HepG2 (cell line): ENCODE measurements around the gene OS9. TPM values are rescaled to one million over a fixed set of nuclear protein-coding genes. Genes with fewer than 3 reads are reported as not detected.
A peak's percentile ranks its signal among the peaks of the same experiment; 100 is the strongest.

ENCODE experiments used
- AHDC1 ChIP-seq: sonication (generic); formaldehyde crosslinking; IDR thresholded peaks from 2 replicates; pipeline ENCODE4 v1.5.1; 2020; ENCODE audit warnings: mild to moderate bottlenecking, missing genetic modification reagents, borderline replicate concordance
- ATM ChIP-seq: fragments of 450-650 bp; IDR thresholded peaks from 2 replicates; pipeline ENCODE4 v1.7.1; 2017; ENCODE audit warnings: mild to moderate bottlenecking, borderline replicate concordance
- BATF2 ChIP-seq: sonication (generic); formaldehyde crosslinking; IDR thresholded peaks from 2 replicates; pipeline ENCODE4 v1.8.0; 2022; ENCODE audit warnings: mild to moderate bottlenecking, missing genetic modification reagents, moderate library complexity
- ELF1 ChIP-seq: sonication (generic); formaldehyde crosslinking; IDR thresholded peaks from 2 replicates; pipeline ENCODE4 v1.4.0; 2020; ENCODE audit warnings: missing genetic modification reagents
- HCFC1 ChIP-seq: fragments of 150-350 bp; IDR thresholded peaks from 2 replicates; pipeline ENCODE4 v1.6.1; 2014; ENCODE audit warnings: low read depth, low read length
- HOXA9 ChIP-seq: sonication (generic); formaldehyde crosslinking; IDR thresholded peaks from 2 replicates; pipeline ENCODE4 v1.8.1; 2022; ENCODE audit warnings: missing genetic modification reagents, mild to moderate bottlenecking, moderate library complexity, borderline replicate concordance
- JUN ChIP-seq: sonication (generic); formaldehyde crosslinking; IDR thresholded peaks from 2 replicates; pipeline ENCODE4 v1.4.0; 2020; ENCODE audit warnings: mild to moderate bottlenecking, missing genetic modification reagents
- MNT ChIP-seq: fragments of 450-650 bp; IDR thresholded peaks from 2 replicates; pipeline ENCODE4 v1.6.1; 2016
- NRL ChIP-seq: sonication (generic); formaldehyde crosslinking; IDR thresholded peaks from 2 replicates; pipeline ENCODE4 v1.5.0; 2020; ENCODE audit warnings: missing genetic modification reagents, mild to moderate bottlenecking, moderate library complexity, borderline replicate concordance
- SATB2 ChIP-seq: sonication (generic); formaldehyde crosslinking; IDR thresholded peaks from 2 replicates; pipeline ENCODE4 v1.5.0; 2020; ENCODE audit warnings: missing genetic modification reagents
- SKIL ChIP-seq: sonication (generic); formaldehyde crosslinking; IDR thresholded peaks from 2 replicates; pipeline ENCODE4 v1.8.0; 2022; ENCODE audit warnings: missing genetic modification reagents, mild to moderate bottlenecking, moderate library complexity, borderline replicate concordance
- SYNCRIP ChIP-seq: fragments of 200-400 bp; formaldehyde crosslinking; IDR thresholded peaks from 2 replicates; pipeline ENCODE4 v1.6.1; 2018; ENCODE audit warnings: mild to moderate bottlenecking, low read depth, low read length; ENCODE audit not compliant: insufficient read depth
- ZNF292 ChIP-seq: sonication (generic); formaldehyde crosslinking; IDR thresholded peaks from 2 replicates; pipeline ENCODE4 v1.8.1; 2022; ENCODE audit warnings: mild to moderate bottlenecking, low read depth, missing genetic modification reagents, borderline replicate concordance
- ZNF333 ChIP-seq: sonication (generic); formaldehyde crosslinking; IDR thresholded peaks from 2 replicates; pipeline ENCODE4 v1.4.0; 2020; ENCODE audit warnings: mild to moderate bottlenecking, missing genetic modification reagents, borderline replicate concordance
- ZNF337 ChIP-seq: sonication (generic); formaldehyde crosslinking; IDR thresholded peaks from 2 replicates; pipeline ENCODE4 v1.5.1; 2020; ENCODE audit warnings: missing genetic modification reagents, low read depth, mild to moderate bottlenecking, borderline replicate concordance
- ZNF382 ChIP-seq: sonication (generic); formaldehyde crosslinking; IDR thresholded peaks from 2 replicates; pipeline ENCODE4 v1.5.0; 2020; ENCODE audit warnings: missing genetic modification reagents, mild to moderate bottlenecking, borderline replicate concordance
- ZNF510 ChIP-seq: sonication (generic); formaldehyde crosslinking; IDR thresholded peaks from 2 replicates; pipeline ENCODE4 v1.4.0; 2020; ENCODE audit warnings: low read depth, mild to moderate bottlenecking, missing genetic modification reagents
- ZNF75D ChIP-seq: sonication (generic); formaldehyde crosslinking; IDR thresholded peaks from 2 replicates; pipeline ENCODE4 v1.8.1; 2023; ENCODE audit warnings: missing genetic modification reagents, mild to moderate bottlenecking, borderline replicate concordance
- ZNF775 ChIP-seq: sonication (generic); formaldehyde crosslinking; IDR thresholded peaks from 2 replicates; pipeline ENCODE4 v1.4.0; 2020; ENCODE audit warnings: missing genetic modification reagents, mild to moderate bottlenecking, moderate library complexity, borderline replicate concordance
- polyA plus RNA-seq, 8 experiments: library from polyadenylated mRNA; depleted of rRNA in 3 of 8; stranded (reverse) in 7 of 8; unstranded in 1 of 8; fragments of >200 nt; fragmentation: Illumina TruSeq in 4 of 8; extraction: Trizol in 4 of 8; gene quantifications; 2 replicates each; pipeline versions ENCODE4 v1.2.1 to v1.2.3, GENCODE V29; 2011 to 2016; ENCODE audit warnings: low read depth in 4 of 8, missing spikeins in 1 of 8, mixed read lengths in 1 of 8; ENCODE audit not compliant: insufficient read depth in 1 of 8
- total RNA-seq, 5 experiments: library from RNA; depleted of rRNA; stranded (reverse); fragments of >200 nt; fragmentation: Illumina TruSeq; extraction: Trizol; gene quantifications; 2 replicates each; pipeline ENCODE4 v1.2.3, GENCODE V29; 2016; ENCODE audit warnings: low read depth in 1 of 5

OS9 gene
- total and polyA plus RNA-seq, 2 of the 13 experiments (the other 11 are each of a cell fraction or from before 2014, with no cell fraction given): 156 to 206 TPM

- no peak for TF ChIP-seq ZNF292 (CRISPR knock-in tag)
- no peak for TF ChIP-seq BATF2 (CRISPR knock-in tag)
- TF ChIP-seq ATM: no peak
- TF ChIP-seq HOXA9 (CRISPR knock-in tag): no peak
- TF ChIP-seq MNT: peak; percentile 56; the same call in 1 of the 2 replicates
- no peak for TF ChIP-seq ZNF382 (CRISPR knock-in tag)
- no peak for TF ChIP-seq ZNF75D (CRISPR knock-in tag)
- no peak for TF ChIP-seq ZNF337 (CRISPR knock-in tag)
- peak; percentile 90; the same call in 1 of the 2 replicates for TF ChIP-seq ZNF333
- peak; percentile 82; the same call in 1 of the 2 replicates for TF ChIP-seq NRL (CRISPR knock-in tag)
- TF ChIP-seq SATB2 (CRISPR knock-in tag): no peak
- TF ChIP-seq SKIL: no peak
- TF ChIP-seq AHDC1: no peak
- TF ChIP-seq ELF1: peak; percentile 96
- peak; percentile 54 for TF ChIP-seq HCFC1
- TF ChIP-seq ZNF510 (CRISPR knock-in tag): no peak
- no peak for TF ChIP-seq SYNCRIP
- TF ChIP-seq ZNF775 (CRISPR knock-in tag): no peak
- no peak for TF ChIP-seq JUN
These were observed at the start of gene OS9 (continued) for GRCh38 chr12:57693659-57694458.
